ENCODE results near the gene LRRC19.

DNA sequence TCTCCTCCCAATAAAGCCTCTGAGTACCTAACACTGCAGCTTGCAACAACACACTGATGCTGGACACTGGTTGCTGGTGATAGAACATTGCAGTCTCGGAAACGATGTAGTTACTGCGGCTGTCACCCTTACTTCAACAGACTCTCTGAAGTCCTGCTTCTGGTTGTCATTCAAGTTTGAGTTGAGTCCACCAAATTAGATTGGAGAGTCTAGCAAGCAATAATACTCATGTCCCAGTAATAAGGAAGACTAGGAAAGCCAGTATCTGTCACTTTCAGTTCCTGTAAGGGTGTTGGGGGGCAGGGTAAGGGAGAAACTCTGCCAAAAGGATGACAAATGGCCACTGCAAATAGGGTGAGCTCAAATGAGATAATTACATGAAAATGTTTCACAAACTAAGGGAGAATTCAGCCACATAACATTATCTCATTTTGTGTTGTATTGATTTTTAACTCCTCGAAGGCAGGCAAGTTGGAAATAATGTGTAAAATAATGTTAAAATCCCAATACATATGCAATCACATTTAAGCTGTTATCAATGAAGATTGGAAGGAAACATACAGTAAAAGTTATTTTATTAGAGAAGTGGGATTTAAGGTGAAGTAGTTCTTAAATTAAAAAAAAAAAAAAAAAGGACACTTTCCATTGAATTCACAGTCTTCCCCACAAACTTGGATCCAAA, 50.1 kb downstream of the LRRC19 start:
- TF ChIP-seq TAF1 (IDR thresholded peaks at IDR 0.05; ENCODE audit: borderline replicate concordance, insufficient read depth, low read length) = no peak
- TF ChIP-seq, protein P1, sequence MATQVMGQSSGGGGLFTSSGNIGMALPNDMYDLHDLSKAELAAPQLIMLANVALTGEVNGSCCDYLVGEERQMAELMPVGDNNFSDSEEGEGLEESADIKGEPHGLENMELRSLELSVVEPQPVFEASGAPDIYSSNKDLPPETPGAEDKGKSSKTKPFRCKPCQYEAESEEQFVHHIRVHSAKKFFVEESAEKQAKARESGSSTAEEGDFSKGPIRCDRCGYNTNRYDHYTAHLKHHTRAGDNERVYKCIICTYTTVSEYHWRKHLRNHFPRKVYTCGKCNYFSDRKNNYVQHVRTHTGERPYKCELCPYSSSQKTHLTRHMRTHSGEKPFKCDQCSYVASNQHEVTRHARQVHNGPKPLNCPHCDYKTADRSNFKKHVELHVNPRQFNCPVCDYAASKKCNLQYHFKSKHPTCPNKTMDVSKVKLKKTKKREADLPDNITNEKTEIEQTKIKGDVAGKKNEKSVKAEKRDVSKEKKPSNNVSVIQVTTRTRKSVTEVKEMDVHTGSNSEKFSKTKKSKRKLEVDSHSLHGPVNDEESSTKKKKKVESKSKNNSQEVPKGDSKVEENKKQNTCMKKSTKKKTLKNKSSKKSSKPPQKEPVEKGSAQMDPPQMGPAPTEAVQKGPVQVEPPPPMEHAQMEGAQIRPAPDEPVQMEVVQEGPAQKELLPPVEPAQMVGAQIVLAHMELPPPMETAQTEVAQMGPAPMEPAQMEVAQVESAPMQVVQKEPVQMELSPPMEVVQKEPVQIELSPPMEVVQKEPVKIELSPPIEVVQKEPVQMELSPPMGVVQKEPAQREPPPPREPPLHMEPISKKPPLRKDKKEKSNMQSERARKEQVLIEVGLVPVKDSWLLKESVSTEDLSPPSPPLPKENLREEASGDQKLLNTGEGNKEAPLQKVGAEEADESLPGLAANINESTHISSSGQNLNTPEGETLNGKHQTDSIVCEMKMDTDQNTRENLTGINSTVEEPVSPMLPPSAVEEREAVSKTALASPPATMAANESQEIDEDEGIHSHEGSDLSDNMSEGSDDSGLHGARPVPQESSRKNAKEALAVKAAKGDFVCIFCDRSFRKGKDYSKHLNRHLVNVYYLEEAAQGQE (IDR thresholded peaks at IDR 0.05; ENCODE audit: insufficient read depth in 1 of 2, low read depth in 2 of 2, low read length in 2 of 2) = no peak
- no peak for TF ChIP-seq POLR2AphosphoS5 (IDR thresholded peaks at IDR 0.05; ENCODE audit: low read depth, low read length)
- TF ChIP-seq SIN3A (IDR thresholded peaks at IDR 0.05; ENCODE audit: borderline replicate concordance, insufficient read depth, low read length) = no peak
- TF ChIP-seq FOXP2 (optimal IDR thresholded peaks at IDR 0.05; ENCODE audit: borderline replicate concordance, extremely low read depth, extremely low read length, insufficient read depth) = no peak
